GM23338 (cell line): Measurements from ENCODE around the gene IQCK. TPM values are rescaled to one million over a fixed set of nuclear protein-coding genes. Genes with fewer than 3 reads are reported as not detected.

Experiments
- ATAC-seq: fragments of 200-7000 bp; cut with Tn5 transposase; 3 replicates; pipeline ENCODE4 v1.9.1; 2020
- DNase-seq: peaks from one replicate; pipeline ENCODE4 v3.0.0-alpha.2; 2015; ENCODE audit warnings: low spot score
- H2AFZ ChIP-seq: fragments of 200-600 bp; sonication (generic); 2 replicates; pipeline ENCODE4 v1.8.0; 2016; ENCODE audit warnings: antibody characterized with exemption, mild to moderate bottlenecking, moderate library complexity
- H3F3A ChIP-seq: fragments of 200-600 bp; sonication (generic); replicated peaks from 2 replicates; pipeline ENCODE4 v1.8.0; 2017; ENCODE audit warnings: antibody characterized with exemption, mixed run types, low read depth
- H3K27ac ChIP-seq: fragments of 200-600 bp; sonication (generic); 2 replicates; pipeline ENCODE4 v1.6.1; 2016; ENCODE audit warnings: low read depth
- H3K27me3 ChIP-seq: fragments of 200-600 bp; sonication (generic); 2 replicates; pipeline ENCODE4 v1.8.0; 2016; ENCODE audit warnings: mild to moderate bottlenecking, mixed run types, moderate library complexity; ENCODE audit not compliant: insufficient read depth
- H3K36me3 ChIP-seq: fragments of 200-600 bp; sonication (generic); 2 replicates; pipeline ENCODE4 v1.8.0; 2016; ENCODE audit warnings: mild to moderate bottlenecking; ENCODE audit not compliant: insufficient read depth
- H3K4me1 ChIP-seq: fragments of 200-600 bp; sonication (generic); 2 replicates; pipeline ENCODE4 v1.8.0; 2016; ENCODE audit warnings: mild to moderate bottlenecking, moderate library complexity; ENCODE audit not compliant: insufficient read depth
- H3K4me2 ChIP-seq: fragments of 200-600 bp; sonication (generic); 2 replicates; pipeline ENCODE4 v1.7.1; 2017; ENCODE audit warnings: mixed run types
- H3K4me3 ChIP-seq: fragments of 200-600 bp; sonication (generic); 2 replicates; pipeline ENCODE4 v1.6.1; 2016; ENCODE audit warnings: mixed run types
- H3K79me2 ChIP-seq: fragments of 200-600 bp; sonication (generic); replicated peaks from 2 replicates; pipeline ENCODE4 v1.8.0; 2017; ENCODE audit warnings: mild to moderate bottlenecking; ENCODE audit not compliant: insufficient read depth
- H3K9me2 ChIP-seq: fragments of 200-600 bp; sonication (generic); 2 replicates; pipeline ENCODE4 v1.8.0; 2017; ENCODE audit not compliant: insufficient read depth
- H4K20me1 ChIP-seq: fragments of 200-600 bp; sonication (generic); replicated peaks from 2 replicates; pipeline ENCODE4 v1.8.0; 2017; ENCODE audit warnings: mild to moderate bottlenecking; ENCODE audit not compliant: insufficient read depth
- H3K27ac Mint-ChIP-seq: 2 replicates; pipeline ENCODE4 v1.8.0; 2020; ENCODE audit warnings: inconsistent platforms, mild to moderate bottlenecking, moderate library complexity, mixed read lengths
- H3K27me3 Mint-ChIP-seq: 3 replicates; pipeline ENCODE4 v1.8.0; 2022; ENCODE audit warnings: low read depth, mild to moderate bottlenecking, moderate library complexity, mixed read lengths, inconsistent platforms; ENCODE audit not compliant: insufficient read depth, poor library complexity
- H3K36me3 Mint-ChIP-seq: 3 replicates; pipeline ENCODE4 v1.8.0; 2021; ENCODE audit warnings: low read depth, mild to moderate bottlenecking, inconsistent platforms, moderate library complexity, mixed read lengths
- H3K4me1 Mint-ChIP-seq: 3 replicates; pipeline ENCODE4 v1.8.0; 2020; ENCODE audit warnings: mild to moderate bottlenecking, inconsistent platforms, mixed read lengths
- H3K4me3 Mint-ChIP-seq: 3 replicates; pipeline ENCODE4 v1.8.0; 2021; ENCODE audit warnings: moderate library complexity, mild to moderate bottlenecking, inconsistent platforms, mixed read lengths
- H3K9me3 Mint-ChIP-seq: 3 replicates; pipeline ENCODE4 v1.8.0; 2020; ENCODE audit warnings: moderate library complexity, mild to moderate bottlenecking, inconsistent platforms, mixed read lengths
- CREB1 ChIP-seq: fragments of 250-450 bp; sonication (Bioruptor Pico); IDR thresholded peaks from 2 replicates; pipeline ENCODE4 v1.5.0; 2020; ENCODE audit warnings: low read depth, mild to moderate bottlenecking, moderate library complexity
- EZH2 ChIP-seq: fragments of 200-600 bp; sonication (generic); IDR thresholded peaks from one replicate; pipeline ENCODE4 v1.8.0; 2017; ENCODE audit warnings: antibody characterized with exemption, mild to moderate bottlenecking, low read depth; ENCODE audit not compliant: unreplicated experiment
- NANOG ChIP-seq: IDR thresholded peaks from 2 replicates; pipeline ENCODE4 v1.6.1; 2016; ENCODE audit warnings: antibody characterized with exemption, borderline replicate concordance
- POLR2AphosphoS5 ChIP-seq: IDR thresholded peaks from 2 replicates; pipeline ENCODE4 v1.6.1; 2016; ENCODE audit warnings: antibody characterized with exemption, low read depth
- STAT1 ChIP-seq: IDR thresholded peaks from one replicate; pipeline ENCODE4 v1.6.1; 2016; ENCODE audit warnings: antibody characterized with exemption; ENCODE audit not compliant: unreplicated experiment
- ZNF331 ChIP-seq: fragments of 250-450 bp; sonication (Bioruptor Pico); IDR thresholded peaks from 2 replicates; pipeline ENCODE4 v1.5.0; 2020; ENCODE audit warnings: low read depth, mild to moderate bottlenecking, moderate library complexity
- polyA plus RNA-seq: library from polyadenylated mRNA; unstranded; fragments of >200 nt; fragmentation: Nextera tagmentation; extraction: Ambion mirVana; gene quantifications from 2 replicates; pipeline ENCODE4 v1.2.1, GENCODE V29; 2016
- total RNA-seq: library from RNA; depleted of rRNA; stranded (reverse); fragments of >200 nt; shearing (Covaris generic); gene quantifications from 2 replicates; pipeline ENCODE4 v1.2.3, GENCODE V29; 2014
- TF ChIP-seq, protein P1 (sequence below): IDR thresholded peaks from 2 replicates; pipeline ENCODE4 v1.6.1; 2016; ENCODE audit warnings: antibody characterized with exemption
- TF ChIP-seq, protein P2 (sequence below): fragments of 250-450 bp; sonication (Bioruptor Pico); IDR thresholded peaks from 2 replicates; pipeline ENCODE4 v1.5.0; 2020; ENCODE audit warnings: mild to moderate bottlenecking, moderate library complexity

IQCK gene
- total and polyA plus RNA-seq, 2 experiments from 2014 or later = 7.6 to 10.0 TPM

DNA sequence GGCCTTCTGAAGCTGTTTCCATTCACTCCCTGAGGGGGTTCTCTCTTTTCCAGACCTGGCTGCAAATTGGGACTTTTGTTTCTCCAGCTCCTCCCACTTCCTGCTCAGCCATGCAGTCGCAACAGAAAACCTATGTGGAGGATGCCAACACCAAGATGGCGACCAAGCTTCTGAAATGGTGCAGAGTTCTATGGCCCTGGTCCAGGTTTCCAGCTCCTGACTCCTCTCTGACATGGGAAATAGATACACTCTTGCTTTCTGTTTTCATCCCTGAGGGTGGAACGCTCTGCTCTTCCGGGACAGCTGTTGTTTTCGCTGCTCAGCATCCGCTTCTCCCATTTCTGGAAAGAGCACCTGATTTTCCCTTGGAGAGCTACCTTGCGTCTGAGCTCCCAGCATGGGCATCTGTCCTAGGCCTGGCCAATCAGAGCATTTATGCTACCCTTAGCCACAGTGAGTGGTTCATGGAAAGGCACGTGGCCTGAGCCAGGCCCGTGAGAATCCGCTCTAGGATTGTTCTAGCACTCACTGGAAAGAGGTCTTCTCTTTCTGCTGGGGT, 158.5 kb downstream of the IQCK start:
- no peak overlapping the region; the same call in 2 of the 3 replicates for H3K4me3 Mint-ChIP-seq
- DNase-seq = peak; percentile 36
- peaks cover 78% of the 10 kb centered on the region for H3K36me3 Mint-ChIP-seq
- H3K9me2 ChIP-seq = no peaks in the 10 kb centered on the region
- H3K27me3 ChIP-seq = no peaks in the 10 kb centered on the region
- peaks cover 9% of the 10 kb centered on the region for H3F3A ChIP-seq
- peaks cover 97% of the 10 kb centered on the region for H3K79me2 ChIP-seq
- peak overlapping the region; percentile 78; the same call in 1 of the 2 replicates for H3K27ac ChIP-seq
- H3K4me1 ChIP-seq = peaks cover 56% of the 10 kb centered on the region
- H2AFZ ChIP-seq = no peak overlapping the region
- no peaks in the 10 kb centered on the region; the same call in 1 of the 2 replicates for H3K36me3 ChIP-seq
- peaks cover 49% of the 10 kb centered on the region for H3K4me1 Mint-ChIP-seq
- peaks cover 34% of the 10 kb centered on the region for H4K20me1 ChIP-seq
- no peak for TF ChIP-seq ZNF331 (CRISPR knock-in tag)
- TF ChIP-seq STAT1 = no peak
- TF ChIP-seq, protein P1, sequence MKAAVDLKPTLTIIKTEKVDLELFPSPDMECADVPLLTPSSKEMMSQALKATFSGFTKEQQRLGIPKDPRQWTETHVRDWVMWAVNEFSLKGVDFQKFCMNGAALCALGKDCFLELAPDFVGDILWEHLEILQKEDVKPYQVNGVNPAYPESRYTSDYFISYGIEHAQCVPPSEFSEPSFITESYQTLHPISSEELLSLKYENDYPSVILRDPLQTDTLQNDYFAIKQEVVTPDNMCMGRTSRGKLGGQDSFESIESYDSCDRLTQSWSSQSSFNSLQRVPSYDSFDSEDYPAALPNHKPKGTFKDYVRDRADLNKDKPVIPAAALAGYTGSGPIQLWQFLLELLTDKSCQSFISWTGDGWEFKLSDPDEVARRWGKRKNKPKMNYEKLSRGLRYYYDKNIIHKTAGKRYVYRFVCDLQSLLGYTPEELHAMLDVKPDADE = no peak
- no peak for TF ChIP-seq CREB1 (CRISPR knock-in tag)
- no peak for TF ChIP-seq EZH2
- peaks cover 13% of the 10 kb centered on the region for H3K27me3 Mint-ChIP-seq
- H3K4me3 ChIP-seq = no peak overlapping the region
- H3K4me2 ChIP-seq = peak overlapping the region; percentile 51
- no peaks in the 10 kb centered on the region for H3K9me3 Mint-ChIP-seq
- peak overlapping the region; percentile 75; the same call in 1 of the 2 replicates for H3K27ac Mint-ChIP-seq
- ATAC-seq = no peak

DNA sequence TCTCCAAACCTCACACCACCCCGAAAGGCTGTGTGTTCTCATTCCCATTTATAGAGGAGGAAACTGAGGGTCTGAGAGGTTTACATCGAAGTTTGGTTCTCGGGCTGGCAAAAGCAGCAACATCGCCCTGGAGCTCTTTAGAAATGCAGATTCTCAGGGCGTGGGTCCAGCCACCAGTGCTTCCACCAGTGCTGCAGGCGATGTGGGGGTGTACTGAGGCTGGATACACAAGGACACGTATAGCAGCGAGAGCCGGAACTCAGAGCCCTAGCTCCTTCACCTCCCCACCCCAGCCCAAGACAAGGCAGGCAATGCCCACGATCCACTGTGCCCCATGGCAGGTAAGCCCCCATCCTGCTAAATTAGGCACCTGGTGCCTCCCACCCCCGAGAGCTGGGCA, 160.7 kb downstream of the IQCK start:
- Histone ChIP-seq H2AFZ (no peak overlapping the region), H3K4me2 (peak overlapping the region; percentile 53), H3K27ac (peak overlapping the region; percentile 93), H3K9me2 (no peaks in the 10 kb centered on the region), H3K27me3 (no peaks in the 10 kb centered on the region), H3K4me1 (peaks cover 58% of the 10 kb centered on the region), H3K4me3 (peak overlapping the region; percentile 31; the same call in 1 of the 2 replicates), H3K36me3 (no peaks in the 10 kb centered on the region), H4K20me1 (peaks cover 24% of the 10 kb centered on the region), H3F3A (peaks cover 14% of the 10 kb centered on the region), H3K79me2 (peaks cover 93% of the 10 kb centered on the region)
- Mint-ChIP-seq H3K27ac (peak overlapping the region; percentile 64; the same call in 1 of the 2 replicates), H3K4me1 (peaks cover 64% of the 10 kb centered on the region), H3K27me3 (peaks cover 16% of the 10 kb centered on the region), H3K36me3 (peaks cover 66% of the 10 kb centered on the region), H3K4me3 (no peak overlapping the region), H3K9me3 (no peaks in the 10 kb centered on the region)
- DNase-seq (no peak), ATAC-seq (no peak)
- TF ChIP-seq, protein P2, sequence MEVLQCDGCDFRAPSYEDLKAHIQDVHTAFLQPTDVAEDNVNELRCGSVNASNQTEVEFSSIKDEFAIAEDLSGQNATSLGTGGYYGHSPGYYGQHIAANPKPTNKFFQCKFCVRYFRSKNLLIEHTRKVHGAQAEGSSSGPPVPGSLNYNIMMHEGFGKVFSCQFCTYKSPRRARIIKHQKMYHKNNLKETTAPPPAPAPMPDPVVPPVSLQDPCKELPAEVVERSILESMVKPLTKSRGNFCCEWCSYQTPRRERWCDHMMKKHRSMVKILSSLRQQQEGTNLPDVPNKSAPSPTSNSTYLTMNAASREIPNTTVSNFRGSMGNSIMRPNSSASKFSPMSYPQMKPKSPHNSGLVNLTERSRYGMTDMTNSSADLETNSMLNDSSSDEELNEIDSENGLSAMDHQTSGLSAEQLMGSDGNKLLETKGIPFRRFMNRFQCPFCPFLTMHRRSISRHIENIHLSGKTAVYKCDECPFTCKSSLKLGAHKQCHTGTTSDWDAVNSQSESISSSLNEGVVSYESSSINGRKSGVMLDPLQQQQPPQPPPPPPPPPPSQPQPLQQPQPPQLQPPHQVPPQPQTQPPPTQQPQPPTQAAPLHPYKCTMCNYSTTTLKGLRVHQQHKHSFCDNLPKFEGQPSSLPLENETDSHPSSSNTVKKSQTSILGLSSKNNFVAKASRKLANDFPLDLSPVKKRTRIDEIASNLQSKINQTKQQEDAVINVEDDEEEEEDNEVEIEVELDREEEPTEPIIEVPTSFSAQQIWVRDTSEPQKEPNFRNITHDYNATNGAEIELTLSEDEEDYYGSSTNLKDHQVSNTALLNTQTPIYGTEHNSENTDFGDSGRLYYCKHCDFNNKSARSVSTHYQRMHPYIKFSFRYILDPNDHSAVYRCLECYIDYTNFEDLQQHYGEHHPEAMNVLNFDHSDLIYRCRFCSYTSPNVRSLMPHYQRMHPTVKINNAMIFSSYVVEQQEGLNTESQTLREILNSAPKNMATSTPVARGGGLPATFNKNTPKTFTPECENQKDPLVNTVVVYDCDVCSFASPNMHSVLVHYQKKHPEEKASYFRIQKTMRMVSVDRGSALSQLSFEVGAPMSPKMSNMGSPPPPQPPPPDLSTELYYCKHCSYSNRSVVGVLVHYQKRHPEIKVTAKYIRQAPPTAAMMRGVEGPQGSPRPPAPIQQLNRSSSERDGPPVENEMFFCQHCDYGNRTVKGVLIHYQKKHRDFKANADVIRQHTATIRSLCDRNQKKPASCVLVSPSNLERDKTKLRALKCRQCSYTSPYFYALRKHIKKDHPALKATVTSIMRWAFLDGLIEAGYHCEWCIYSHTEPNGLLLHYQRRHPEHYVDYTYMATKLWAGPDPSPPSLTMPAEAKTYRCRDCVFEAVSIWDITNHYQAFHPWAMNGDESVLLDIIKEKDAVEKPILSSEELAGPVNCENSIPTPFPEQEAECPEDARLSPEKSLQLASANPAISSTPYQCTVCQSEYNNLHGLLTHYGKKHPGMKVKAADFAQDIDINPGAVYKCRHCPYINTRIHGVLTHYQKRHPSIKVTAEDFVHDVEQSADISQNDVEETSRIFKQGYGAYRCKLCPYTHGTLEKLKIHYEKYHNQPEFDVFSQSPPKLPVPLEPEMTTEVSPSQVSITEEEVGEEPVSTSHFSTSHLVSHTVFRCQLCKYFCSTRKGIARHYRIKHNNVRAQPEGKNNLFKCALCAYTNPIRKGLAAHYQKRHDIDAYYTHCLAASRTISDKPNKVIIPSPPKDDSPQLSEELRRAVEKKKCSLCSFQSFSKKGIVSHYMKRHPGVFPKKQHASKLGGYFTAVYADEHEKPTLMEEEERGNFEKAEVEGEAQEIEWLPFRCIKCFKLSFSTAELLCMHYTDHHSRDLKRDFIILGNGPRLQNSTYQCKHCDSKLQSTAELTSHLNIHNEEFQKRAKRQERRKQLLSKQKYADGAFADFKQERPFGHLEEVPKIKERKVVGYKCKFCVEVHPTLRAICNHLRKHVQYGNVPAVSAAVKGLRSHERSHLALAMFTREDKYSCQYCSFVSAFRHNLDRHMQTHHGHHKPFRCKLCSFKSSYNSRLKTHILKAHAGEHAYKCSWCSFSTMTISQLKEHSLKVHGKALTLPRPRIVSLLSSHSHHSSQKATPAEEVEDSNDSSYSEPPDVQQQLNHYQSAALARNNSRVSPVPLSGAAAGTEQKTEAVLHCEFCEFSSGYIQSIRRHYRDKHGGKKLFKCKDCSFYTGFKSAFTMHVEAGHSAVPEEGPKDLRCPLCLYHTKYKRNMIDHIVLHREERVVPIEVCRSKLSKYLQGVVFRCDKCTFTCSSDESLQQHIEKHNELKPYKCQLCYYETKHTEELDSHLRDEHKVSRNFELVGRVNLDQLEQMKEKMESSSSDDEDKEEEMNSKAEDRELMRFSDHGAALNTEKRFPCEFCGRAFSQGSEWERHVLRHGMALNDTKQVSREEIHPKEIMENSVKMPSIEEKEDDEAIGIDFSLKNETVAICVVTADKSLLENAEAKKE = no peak
- no peak for TF ChIP-seq NANOG
- 0 out of 2 replicates have a peak, but pooled peaks have one; percentile 1 for TF ChIP-seq POLR2AphosphoS5
